CD4-positive, alpha-beta T cell treated with Interleukin-15 for 4 hours (primary cell): Measurements from ENCODE around the gene CCDC121.
A peak's percentile ranks its signal among the peaks of the same experiment; 100 is the strongest.
"Not testable (repeated sequence)": the region's sequence is repeated elsewhere in the genome, so short reads cannot be mapped to it uniquely, and the experiment has no call there.

Source experiments
- DNase-seq: peaks from one replicate; pipeline ENCODE4 v3.0.0-alpha.2; 2020; ENCODE audit warnings: low spot score

Gene CCDC121

DNA sequence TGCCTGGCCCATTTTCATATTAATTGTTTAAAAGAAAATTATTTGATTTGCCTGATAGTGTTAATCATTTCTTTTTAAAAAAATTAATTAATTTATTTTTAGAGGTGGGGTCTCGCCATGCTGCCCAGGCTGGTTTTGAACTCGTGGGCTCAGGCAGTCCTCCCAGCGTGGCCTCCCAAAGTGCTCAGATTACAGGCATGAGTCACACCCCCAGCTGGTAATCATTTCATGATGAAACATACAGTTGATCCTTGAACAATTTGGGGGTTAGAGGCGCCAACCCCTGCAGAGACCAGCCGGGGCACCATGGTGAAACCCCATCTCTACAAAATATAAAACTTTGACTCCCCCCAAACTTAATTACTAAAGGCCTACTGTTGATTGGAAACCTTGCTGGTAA is 8.0 kb upstream of the CCDC121 start:
- DNase-seq, result no peak

DNA sequence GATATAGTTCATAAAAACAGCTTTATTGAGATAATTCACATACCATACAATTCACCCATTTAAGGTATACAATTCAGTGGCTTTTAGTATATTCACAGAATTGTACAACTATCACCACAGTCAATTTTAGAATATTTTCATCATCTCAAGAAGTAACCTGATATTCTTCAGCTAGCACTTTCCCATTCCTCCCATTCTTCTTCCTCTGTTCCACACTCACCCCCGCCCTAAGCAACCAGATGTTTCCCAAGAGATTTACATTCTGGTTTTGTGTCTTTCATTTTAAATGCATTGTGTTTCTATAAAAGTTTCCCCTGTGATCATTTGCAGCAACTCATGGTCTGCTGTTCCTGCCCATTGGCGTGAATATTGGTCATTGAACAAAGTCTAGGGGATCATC is 5.5 kb upstream of the CCDC121 start:
- no peak for DNase-seq

DNA sequence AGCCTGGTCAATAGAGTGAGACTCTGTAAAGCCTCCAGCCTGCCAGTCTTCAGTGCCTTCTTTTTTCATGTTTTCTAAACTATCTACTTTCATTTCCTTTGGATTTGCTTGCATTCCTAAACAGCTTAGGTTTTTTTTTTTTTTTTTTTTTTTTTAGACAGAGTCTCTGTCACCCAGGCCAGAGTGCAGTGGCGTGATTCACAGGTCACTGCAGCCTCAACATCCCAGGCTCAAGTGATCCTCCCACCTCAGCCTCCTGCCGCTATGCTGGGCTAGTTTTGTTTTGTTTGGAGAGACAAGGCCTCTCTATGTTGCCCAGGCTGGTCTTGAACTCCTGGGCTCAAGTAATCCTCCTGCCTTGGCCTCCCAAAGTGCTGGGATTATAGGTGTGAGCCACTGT is 1.4 kb upstream of the CCDC121 start:
- not testable (repeated sequence) for DNase-seq

DNA sequence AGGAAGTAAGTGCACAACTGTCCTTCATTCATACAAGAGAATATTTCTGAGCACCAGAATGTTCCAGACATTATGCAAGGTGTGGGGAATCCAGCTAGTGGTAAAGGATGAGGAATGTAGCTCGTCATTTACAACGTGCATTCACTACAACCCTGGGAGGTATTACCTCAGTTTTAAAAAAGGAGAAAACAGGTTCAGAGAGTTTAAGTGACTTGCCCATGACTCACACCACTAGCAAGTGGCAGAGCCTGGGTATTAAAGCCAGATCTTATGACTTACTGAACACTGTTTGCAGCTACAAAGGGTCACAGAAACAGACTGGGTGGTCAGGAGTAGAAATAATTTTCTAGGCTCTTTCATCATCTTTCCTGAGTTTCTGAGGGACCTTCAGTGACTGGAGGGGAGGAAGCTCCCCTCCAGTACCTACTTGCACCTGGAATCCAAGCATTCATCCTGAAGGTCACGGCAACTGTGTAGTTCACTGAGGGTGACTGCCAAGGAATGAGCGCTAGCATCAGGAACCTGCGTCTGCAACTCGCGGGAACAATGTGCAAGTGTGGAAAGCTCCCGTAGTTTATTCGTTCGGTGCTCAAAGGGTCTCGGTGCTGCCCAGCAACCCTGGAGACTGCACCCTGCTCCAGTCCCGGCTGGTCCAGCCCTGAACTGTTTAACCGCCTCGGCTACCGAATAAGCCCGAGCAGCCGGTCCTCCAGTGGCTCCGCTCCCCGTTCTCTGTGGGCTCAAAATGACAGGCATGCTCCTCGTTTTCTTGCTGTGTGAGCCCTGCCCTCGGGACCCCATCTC is 647 bp downstream of the CCDC121 start:
- DNase-seq, result peak; percentile 17

DNA sequence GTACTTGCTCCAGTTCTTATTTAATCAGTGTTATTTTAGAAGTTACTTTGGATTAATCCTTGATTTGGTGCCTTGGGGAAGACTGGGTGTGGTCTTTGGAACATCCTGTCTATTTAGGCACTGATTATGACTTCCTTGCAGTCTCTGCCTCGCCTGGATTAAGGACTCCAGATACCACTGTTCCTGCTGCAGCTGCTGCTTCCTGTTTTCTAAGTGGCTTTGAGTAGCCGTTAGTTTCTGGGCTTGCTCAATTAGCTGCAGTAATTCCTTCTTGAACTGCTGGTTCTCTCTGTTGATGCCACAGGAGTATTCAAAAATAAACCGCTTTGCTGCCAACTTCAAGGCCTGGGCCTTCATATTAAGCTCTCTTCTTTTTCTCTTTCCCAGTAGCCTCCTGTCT is 1.9 kb downstream of the CCDC121 start:
- DNase-seq, result not testable (repeated sequence)

DNA sequence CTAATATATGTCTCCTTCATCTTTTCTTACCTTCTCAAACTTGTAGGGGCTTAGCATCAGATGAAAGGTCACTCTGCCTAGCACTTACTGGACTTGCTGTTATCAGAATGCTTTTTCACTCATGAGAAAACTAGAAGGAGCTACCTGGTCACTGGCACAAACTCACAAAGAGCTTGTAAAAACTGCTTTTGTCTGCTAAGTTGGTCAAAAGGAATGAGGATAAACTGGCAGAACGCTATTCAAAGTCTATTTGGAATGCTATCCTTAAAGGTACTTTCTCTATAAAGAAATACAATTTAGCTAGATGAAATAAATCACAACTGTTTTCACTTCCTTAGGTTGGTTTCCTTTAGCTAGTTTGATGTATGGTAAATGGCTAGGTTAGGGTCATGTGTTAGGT is 2.5 kb downstream of the CCDC121 start:
- not testable (repeated sequence) for DNase-seq

DNA sequence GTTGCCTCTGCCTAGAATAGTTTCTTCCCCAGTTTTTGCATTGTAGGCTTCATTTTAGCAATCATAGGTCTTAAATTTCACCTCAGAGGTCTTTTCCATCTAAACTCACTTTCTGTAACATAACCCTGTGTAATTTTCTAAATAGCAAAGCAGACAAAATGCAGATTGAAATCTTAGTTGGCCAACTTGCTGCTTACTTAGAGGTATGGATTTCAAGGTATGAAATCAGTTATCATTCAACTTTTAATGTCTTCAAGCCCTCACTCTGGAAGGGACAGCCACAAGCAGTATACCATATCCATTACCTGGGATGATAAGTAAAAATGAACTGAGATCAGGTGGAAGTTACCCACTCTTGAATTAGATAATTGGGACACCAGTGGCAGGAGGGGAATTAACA is 3.9 kb downstream of the CCDC121 start:
- no peak for DNase-seq

DNA sequence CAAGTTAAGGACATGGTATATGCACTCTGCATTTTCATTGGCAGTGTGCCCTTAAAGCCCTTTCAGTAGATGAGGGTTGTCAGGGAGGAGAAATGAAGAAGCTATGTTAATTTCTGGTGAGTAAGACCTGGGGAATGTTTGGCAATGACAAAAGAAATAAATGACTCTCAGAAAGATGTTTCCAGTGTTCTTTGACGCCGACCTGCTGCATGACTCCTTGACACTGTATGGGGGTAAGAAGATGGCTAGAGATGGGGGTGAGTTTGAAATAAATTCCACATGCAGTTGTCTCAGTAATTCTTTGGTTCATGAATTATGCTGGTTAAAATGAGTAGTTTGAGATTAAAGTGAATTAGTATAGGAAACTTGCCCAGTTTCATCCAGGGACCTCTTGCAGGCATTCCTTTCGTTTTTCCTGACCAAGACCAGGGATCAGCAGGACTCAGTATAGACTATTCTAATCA is 5.9 kb downstream of the CCDC121 start:
- no peak for DNase-seq

DNA sequence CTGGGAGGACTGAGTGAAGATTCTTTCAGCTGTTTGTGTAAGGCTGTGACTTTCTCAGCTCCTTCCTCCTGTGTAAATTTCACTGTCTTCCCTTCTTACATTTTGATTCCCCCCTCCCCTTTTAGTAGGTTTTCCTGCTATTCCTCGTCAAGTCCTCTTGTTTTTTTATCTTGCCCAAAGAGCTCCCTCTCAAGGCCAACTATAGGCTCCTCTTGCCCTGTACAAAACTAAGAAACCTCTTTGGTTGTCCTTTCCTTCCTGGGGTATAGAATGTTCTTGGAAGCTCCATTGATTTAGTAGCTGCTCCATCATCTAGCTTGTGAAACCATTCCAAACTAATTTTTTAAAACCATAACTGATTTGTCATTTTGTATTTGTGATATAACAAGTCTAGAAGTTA is 7.3 kb downstream of the CCDC121 start:
- DNase-seq, result no peak

DNA sequence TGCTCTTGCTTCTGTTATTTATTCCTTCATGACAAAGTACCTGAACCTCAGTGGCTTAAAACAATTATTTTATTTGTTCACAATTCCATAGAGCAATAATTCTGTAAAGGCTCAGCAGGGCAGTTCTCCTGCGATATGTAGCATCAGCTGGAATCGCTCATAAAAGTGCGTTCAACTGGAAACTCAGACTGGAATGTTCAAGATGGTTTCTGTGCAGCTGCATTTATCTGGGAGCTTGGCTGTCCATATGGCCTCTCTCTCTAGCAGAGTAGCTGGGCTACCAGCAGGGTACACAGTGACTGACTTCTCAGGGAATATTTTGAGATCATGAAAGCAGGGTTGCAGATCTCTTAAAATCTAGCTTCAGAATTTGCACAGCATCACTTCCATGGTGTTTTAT is 13.5 kb downstream of the CCDC121 start:
- DNase-seq, result no peak

DNA sequence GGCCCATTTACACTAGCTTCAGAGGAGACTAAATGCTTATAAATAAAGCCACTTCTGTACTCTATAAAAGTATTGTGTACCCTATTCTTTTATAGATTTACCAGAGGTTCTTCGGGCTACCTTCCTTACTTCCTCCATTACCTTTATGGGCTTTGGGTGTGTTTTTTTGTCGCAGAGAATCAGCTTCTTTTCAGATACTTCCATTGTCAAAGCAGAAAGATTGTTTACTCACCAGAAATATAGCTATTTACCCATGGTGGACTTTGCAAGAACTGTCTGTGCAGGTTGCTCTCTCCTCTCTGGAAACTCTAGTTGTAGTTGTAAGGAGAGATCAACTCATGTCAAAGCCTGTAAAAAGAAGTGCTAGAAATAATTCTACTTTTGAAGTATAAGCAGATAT is 14.8 kb downstream of the CCDC121 start:
- no peak for DNase-seq

DNA sequence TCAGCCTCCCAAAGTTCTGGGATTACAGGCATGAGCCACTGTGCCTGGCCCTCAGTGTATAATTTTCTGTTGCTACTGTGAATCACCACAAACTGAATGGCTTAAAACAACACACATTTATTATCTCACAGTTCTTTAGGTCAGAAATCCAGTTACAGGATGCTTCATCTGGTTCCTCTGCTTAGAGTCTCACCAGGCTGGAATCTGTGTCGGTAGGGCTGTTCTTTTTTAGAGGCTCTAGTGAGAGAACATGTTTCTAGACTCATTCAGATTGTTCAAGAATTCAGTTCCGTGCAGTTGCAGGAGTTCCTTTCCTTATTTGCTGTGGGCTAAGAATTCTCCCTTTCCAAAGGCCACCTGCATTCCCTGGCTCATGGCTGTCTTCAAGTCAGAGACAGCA is 22.2 kb downstream of the CCDC121 start:
- no peak for DNase-seq

DNA sequence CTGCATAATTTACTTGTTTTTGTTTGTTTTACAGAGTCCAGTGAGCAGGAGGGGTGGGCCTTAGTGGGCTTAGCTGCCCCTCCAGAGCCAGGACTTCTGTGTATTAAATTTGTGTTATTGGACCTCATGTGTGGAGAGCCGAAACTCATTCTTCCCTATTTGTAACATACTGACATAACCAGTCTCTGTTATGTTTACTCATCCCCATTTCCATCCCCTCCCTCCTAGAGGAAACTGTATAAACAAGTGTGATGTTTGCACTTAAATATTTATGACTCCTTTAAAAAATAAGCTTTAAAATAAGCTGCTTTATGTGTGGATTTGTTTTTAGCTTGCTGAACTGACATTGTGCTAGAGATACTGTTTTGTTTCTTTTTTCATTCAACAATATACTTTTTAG is 32.2 kb downstream of the CCDC121 start:
- no peak for DNase-seq

DNA sequence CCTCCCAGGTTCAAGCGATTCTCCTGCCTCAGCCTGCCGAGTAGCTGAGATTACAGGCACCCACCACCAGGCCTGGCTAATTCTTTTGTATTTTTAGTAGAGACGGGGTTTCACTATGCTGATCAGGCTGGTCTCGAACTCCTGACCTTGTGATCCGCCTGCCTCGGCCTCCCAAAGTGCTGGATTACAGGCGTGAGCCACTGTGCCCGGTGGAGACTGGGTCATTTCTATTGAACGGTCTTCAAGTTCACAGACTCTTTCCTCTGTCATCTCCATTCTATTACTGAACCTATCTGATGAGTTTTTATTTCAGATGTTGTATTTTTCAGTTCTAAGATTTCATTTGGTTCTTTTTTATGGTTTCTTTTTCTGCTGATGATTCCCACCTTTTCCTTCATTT is 33.4 kb downstream of the CCDC121 start:
- DNase-seq, result not testable (repeated sequence)

DNA sequence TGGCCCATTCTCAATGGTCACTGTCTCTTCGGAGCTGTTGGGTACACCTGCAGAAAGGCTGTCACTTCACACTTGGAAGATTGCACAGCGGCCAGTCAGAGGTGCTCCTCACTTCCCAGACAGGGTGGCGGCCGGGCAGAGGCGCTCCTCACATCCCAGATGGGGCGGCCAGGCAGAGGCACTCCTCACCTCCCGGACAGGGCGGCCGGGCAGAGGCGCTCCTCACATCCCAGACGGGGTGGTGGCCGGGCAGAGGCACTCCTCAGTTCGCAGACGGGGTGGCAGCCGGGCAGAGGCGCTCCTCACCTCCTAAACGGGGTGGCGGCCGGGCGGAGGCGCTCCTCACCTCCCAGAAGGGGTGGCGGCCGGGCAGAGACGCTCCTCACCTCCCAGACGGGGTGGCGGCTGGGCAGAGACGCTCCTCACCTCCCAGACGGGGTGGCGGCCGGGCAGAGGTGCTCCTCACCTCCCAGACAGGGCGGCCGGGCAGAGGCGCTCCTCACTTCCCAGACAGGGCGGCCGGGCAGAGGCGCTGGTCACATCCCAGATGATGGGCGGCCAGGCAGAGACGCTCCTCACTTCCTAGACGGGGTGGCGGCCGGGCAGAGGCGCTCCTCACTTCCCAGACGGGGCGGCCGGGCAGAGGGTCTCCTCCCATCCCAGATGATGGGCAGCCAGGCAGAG is 34.6 kb downstream of the CCDC121 start:
- DNase-seq, result not testable (repeated sequence)

DNA sequence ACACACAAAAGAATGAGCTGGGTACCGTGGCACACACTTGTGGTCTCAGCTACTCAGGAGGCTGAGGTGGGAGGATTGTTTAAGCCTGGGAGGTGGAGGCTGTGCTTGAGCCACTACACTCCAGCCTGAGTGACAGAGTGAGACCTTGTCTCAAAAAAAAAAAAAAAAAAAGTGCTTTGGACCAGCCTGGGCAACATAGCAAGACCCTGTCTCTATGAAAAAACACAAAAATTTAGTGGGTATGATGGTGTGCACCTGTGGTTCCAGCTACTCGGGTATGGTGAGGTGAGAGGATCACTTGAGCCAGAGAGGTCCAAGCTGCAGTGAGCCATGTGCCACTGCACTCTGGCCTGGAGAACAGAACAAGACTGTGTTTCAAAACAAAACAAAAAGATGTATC is 35.6 kb downstream of the CCDC121 start:
- DNase-seq, result no peak

DNA sequence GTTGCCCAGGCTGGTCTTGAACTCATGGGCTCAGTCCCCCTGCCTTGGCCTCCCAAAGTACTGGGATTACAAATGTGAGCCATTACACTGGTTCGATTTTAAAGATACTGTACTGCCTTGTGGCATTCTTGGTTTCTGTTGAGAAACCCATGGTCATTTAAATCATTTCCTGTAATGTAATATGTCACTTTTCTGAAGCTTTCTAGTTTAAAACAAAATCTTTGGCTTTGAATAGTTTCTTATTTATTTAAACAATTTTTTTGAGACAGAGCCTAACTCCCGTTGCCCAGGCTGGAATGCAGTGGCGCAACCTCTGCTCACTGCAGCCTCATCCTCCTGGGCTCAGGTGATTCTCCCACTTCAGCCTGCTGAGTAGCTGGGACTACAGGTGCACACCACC is 37.1 kb downstream of the CCDC121 start:
- DNase-seq, result no peak

DNA sequence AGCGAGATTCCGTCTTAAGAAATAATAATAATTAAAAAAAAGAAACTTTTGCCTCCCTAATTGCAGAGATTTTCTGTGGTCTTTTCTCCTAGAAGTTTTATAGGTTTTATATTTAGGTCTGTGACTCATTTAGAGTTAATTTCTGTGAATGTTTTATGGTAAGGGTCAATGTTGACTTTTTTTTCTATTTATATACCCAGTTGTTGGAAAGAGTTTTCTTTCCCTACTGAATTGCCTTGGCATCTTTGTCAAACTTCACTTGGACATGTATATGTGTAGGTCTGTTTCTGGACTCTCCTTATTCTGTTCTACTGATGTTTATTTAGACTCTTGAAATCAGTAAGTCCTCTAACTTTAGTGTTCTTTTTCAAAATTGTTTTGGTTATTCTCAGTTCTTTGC is 40.5 kb downstream of the CCDC121 start:
- no peak for DNase-seq

DNA sequence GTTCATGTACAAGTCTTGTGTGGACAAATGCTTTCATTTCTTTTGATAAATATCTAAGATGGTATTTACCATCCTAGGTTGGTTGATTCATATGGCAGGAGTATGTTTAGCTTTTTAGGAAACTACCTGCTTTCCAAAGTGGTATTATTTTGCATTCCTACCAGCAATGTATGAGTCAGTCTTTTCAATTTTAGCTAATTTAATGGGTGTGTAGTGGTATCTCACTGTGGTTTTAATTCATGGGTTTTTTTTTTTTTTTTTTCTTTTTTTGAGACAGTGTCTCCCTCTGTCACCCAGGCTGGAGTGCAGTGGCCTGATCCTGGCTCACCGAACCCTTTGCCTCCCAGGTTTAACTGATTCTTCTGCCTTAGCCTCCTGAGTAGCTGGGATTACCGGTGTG is 41.8 kb downstream of the CCDC121 start:
- no peak for DNase-seq

DNA sequence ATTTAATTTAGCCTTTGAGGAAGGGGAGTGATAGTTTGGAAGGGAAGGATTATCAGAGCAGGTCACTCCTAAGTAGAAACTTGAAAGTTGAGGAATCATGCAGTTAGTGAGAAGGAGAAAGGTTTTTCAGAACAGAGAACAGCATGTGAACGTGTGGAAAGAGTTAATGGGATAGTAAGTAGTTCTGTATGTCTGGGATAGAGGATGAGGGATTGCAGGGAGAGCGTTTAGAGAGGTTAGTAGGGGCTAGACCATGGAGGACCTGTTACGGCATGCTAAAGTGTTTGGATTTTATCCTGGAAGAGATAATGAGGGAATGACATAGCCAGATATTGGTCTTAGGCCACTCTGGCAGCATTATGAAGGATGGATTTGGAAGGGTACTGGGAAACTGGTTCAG is 44.2 kb downstream of the CCDC121 start:
- no peak for DNase-seq

DNA sequence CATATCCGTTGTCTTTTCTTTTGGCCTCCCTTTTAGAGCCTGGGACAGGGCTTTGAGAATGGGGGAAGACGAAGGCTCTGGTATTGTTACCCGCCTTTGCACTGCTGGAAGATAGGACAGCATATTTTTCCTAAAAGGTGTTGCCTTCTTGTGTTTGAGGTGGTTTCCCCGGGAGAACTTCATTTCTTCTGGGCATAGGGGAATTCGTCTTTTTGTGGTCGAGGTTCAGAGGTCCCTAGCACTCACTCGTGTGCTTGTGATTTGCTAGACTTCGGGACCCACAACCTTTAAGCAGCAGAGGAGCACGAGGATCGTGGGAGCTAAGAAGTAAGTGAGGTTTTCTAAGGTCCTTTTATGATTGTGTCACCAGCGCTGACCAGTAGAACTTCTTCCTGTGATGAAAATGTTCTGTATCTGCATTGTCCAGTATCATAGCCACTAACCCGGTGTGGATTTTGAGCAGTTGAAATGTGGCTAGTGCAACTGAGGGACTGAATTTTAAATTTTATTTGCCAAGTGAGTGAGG is 45.4 kb downstream of the CCDC121 start:
- DNase-seq, result no peak

DNA sequence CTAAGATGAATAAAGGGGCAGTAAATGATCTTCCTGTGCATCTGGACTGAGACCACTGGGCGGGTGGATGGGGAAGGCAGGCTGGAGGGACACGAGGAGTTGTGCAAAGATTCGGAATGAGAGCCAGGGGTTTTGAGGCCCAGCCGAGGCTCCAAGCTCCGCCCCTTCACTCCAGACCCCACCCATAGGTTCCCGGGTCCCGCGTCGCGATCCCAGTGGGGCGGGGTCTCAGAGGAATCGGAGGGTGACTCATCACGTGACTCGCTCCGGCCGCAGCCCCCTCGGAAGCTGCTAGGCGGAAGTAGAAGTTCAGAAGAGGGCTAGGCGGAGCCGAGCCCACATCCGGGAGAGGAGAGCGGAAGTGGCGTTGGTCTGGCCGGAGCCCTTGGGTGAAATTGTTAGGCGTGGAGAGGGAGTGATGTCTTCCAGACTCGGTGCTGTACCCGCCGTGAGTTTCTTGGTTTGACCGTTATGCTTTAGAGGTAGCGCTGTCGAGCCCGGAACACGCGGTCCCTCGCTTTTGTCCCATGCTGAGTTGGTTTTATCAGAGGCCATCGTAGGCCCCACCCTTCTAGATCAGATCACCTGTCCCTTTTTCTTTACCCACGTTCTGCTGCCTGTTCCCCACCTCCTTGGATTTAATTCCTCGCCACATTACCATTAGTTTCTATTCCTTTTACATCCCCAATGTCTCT is 46.0 kb downstream of the CCDC121 start, which contains the start of gene ZNF512:
Gene ZNF512, plus strand, starts transcription at position 348 of the 695 bp plus-strand sequence. Its CDS starts 71 bp downstream, at position 419.
- peak; percentile 80 for DNase-seq
